Osteocyte (in vitro differentiated cells): ENCODE data around the gene UGT1A9. TPM values are rescaled to one million over a fixed set of nuclear protein-coding genes. Genes with fewer than 3 reads are reported as not detected.

Source experiments
- DNase-seq: peaks from one replicate; pipeline ENCODE4 v3.0.0; 2021; ENCODE audit warnings: mixed read lengths; ENCODE audit not compliant: unreplicated experiment; ENCODE audit errors: extremely low spot score
- H3K27ac Mint-ChIP-seq: one replicate; pipeline ENCODE4 v1.8.0; 2021; ENCODE audit warnings: mild to moderate bottlenecking, mixed read lengths; ENCODE audit not compliant: unreplicated experiment
- H3K27me3 Mint-ChIP-seq: one replicate; pipeline ENCODE4 v1.8.0; 2021; ENCODE audit warnings: mixed read lengths; ENCODE audit not compliant: unreplicated experiment
- H3K36me3 Mint-ChIP-seq: one replicate; pipeline ENCODE4 v1.8.0; 2021; ENCODE audit warnings: mixed read lengths; ENCODE audit not compliant: unreplicated experiment
- H3K4me1 Mint-ChIP-seq: one replicate; pipeline ENCODE4 v1.8.0; 2021; ENCODE audit warnings: mixed read lengths; ENCODE audit not compliant: unreplicated experiment
- H3K4me3 Mint-ChIP-seq: one replicate; pipeline ENCODE4 v1.8.0; 2021; ENCODE audit warnings: mild to moderate bottlenecking, moderate library complexity, mixed read lengths; ENCODE audit not compliant: unreplicated experiment
- H3K9me3 Mint-ChIP-seq: one replicate; pipeline ENCODE4 v1.8.0; 2021; ENCODE audit warnings: mixed read lengths; ENCODE audit not compliant: unreplicated experiment
- CTCF ChIP-seq: fragments of 200-600 bp; sonication (generic); IDR thresholded peaks from 2 replicates; pipeline ENCODE4 v1.5.0; 2021; ENCODE audit warnings: antibody characterized with exemption, mild to moderate bottlenecking, moderate library complexity
- total RNA-seq: library from RNA; stranded (reverse); gene quantifications from 2 replicates; pipeline ENCODE4 v1.2.1, GENCODE V29; 2021

Gene UGT1A9
- total RNA-seq, 1 donor from 2014 or later: not detected

- no peak overlapping the region for H3K27ac Mint-ChIP-seq
Measured at GRCh38 chr2:233702238-233702637, 30.5 kb downstream of the UGT1A9 start.

GRCh38 chr2:233705911-233706506 lies 34.3 kb downstream of the UGT1A9 start:
- peaks cover 21% of the 10 kb centered on the region for H3K4me1 Mint-ChIP-seq
- TF ChIP-seq CTCF: no peak
- H3K4me3 Mint-ChIP-seq: no peak overlapping the region
- H3K27me3 Mint-ChIP-seq: no peaks in the 10 kb centered on the region
- no peak for DNase-seq
- H3K36me3 Mint-ChIP-seq: peaks cover 4% of the 10 kb centered on the region
- peaks cover 12% of the 10 kb centered on the region for H3K9me3 Mint-ChIP-seq
- H3K27ac Mint-ChIP-seq: peak overlapping the region; percentile 44

More at GRCh38 chr2:233702238-233702637, 30.5 kb downstream of the UGT1A9 start:
- no peak for DNase-seq
- Mint-ChIP-seq H3K4me3 (no peak overlapping the region), H3K9me3 (peaks cover 12% of the 10 kb centered on the region), H3K4me1 (peaks cover 8% of the 10 kb centered on the region), H3K36me3 (peaks cover 4% of the 10 kb centered on the region), H3K27me3 (peaks cover 2% of the 10 kb centered on the region)
- TF ChIP-seq CTCF: no peak

- Mint-ChIP-seq H3K27me3 (no peaks in the 10 kb centered on the region), H3K4me3 (no peak overlapping the region), H3K4me1 (peaks cover 24% of the 10 kb centered on the region), H3K27ac (peak overlapping the region; percentile 44), H3K36me3 (peaks cover 4% of the 10 kb centered on the region), H3K9me3 (peaks cover 12% of the 10 kb centered on the region)
- DNase-seq: no peak
- no peak for TF ChIP-seq CTCF
Measured at GRCh38 chr2:233706720-233707119, 35.0 kb downstream of the UGT1A9 start.

- Mint-ChIP-seq H3K36me3 (peaks cover 4% of the 10 kb centered on the region), H3K4me3 (no peak overlapping the region), H3K4me1 (peaks cover 24% of the 10 kb centered on the region), H3K27ac (no peak overlapping the region), H3K27me3 (no peaks in the 10 kb centered on the region), H3K9me3 (peaks cover 9% of the 10 kb centered on the region)
- DNase-seq: no peak
- no peak for TF ChIP-seq CTCF
Measured at GRCh38 chr2:233707940-233708644, 36.4 kb downstream of the UGT1A9 start.

- no peak for DNase-seq
- Mint-ChIP-seq H3K27ac (no peak overlapping the region), H3K9me3 (peaks cover 4% of the 10 kb centered on the region), H3K4me3 (no peak overlapping the region), H3K27me3 (no peaks in the 10 kb centered on the region), H3K4me1 (peaks cover 24% of the 10 kb centered on the region), H3K36me3 (peaks cover 2% of the 10 kb centered on the region)
- TF ChIP-seq CTCF: no peak
Measured at GRCh38 chr2:233708942-233709341, 37.2 kb downstream of the UGT1A9 start.
